GM12878 (cell line): ENCODE data around the gene DUSP16.

Experiments used
- FOXK2 ChIP-seq: fragments of 450-650 bp; IDR thresholded peaks from 2 replicates; pipeline ENCODE4 v1.6.1; 2017; ENCODE audit warnings: mild to moderate bottlenecking, moderate library complexity
- NFXL1 ChIP-seq: fragments of 450-650 bp; IDR thresholded peaks from 2 replicates; pipeline ENCODE4 v1.6.1; 2017; ENCODE audit warnings: antibody characterized with exemption, mild to moderate bottlenecking, borderline replicate concordance
- SMC3 ChIP-seq: IDR thresholded peaks from 2 replicates; pipeline ENCODE4 v1.6.1; 2011; ENCODE audit warnings: low read length, improper control_type of control experiment, borderline replicate concordance
- TCF12 ChIP-seq: IDR thresholded peaks from 2 replicates; pipeline ENCODE4 v1.6.1; 2011; ENCODE audit warnings: low read depth, mild to moderate bottlenecking, low read length
- TF ChIP-seq, protein P1 (sequence below), 3 experiments: IDR thresholded peaks in 2 of 3; conservative IDR thresholded peaks in 1 of 3; 2 replicates each; pipeline ENCODE4 v1.5.1; 2011; ENCODE audit warnings: low read depth in 3 of 3, low read length in 3 of 3, mild to moderate bottlenecking in 3 of 3, control low read depth in 2 of 3, moderate library complexity in 2 of 3, inconsistent platforms in 1 of 3, mixed read lengths in 1 of 3; ENCODE audit not compliant: control insufficient read depth in 2 of 3, insufficient read depth in 1 of 3; ENCODE audit errors: extremely low read depth in 1 of 3

DNA sequence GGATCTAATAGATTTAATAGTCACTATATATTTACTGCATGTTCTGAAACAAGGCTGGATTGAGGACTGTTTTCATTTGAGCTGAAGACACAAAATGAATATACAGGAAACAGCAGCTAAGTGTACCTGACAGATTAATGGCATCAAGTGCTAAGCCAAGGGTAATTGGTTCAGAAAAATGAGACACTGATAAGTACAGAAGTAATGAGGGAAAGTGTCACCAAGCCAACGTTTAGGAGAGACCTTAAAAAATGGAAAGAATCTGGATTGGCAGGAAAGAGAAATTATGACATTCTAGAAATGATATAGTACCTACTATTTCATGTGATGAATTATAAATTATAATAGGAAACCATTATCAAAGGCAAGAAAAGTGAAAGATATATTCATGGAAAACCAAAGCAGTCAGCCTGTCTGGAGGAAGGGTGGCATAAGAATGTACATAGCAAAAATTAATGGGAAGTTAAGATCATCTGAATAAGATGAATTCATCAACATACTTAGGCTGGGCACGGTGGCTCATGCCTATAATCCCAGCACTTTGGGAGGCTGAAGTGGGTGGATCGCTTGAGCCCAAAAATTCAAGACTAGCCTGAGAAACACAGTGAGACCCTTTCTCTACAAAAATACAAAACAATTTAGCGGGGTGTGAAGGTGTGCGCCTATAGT, 21.0 kb upstream of the DUSP16 start:
- TF ChIP-seq NFXL1 (no peak), FOXK2 (no peak), SMC3 (no peak), TCF12 (no peak)
- TF ChIP-seq, protein P1, sequence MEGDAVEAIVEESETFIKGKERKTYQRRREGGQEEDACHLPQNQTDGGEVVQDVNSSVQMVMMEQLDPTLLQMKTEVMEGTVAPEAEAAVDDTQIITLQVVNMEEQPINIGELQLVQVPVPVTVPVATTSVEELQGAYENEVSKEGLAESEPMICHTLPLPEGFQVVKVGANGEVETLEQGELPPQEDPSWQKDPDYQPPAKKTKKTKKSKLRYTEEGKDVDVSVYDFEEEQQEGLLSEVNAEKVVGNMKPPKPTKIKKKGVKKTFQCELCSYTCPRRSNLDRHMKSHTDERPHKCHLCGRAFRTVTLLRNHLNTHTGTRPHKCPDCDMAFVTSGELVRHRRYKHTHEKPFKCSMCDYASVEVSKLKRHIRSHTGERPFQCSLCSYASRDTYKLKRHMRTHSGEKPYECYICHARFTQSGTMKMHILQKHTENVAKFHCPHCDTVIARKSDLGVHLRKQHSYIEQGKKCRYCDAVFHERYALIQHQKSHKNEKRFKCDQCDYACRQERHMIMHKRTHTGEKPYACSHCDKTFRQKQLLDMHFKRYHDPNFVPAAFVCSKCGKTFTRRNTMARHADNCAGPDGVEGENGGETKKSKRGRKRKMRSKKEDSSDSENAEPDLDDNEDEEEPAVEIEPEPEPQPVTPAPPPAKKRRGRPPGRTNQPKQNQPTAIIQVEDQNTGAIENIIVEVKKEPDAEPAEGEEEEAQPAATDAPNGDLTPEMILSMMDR (IDR thresholded peaks at IDR 0.05 in 2 of 3, conservative IDR thresholded peaks at IDR 0.05 in 1 of 3; ENCODE audit: control insufficient read depth in 2 of 3, extremely low read depth in 1 of 3, insufficient read depth in 1 of 3, low read depth in 3 of 3, low read length in 3 of 3) = no peak
